SK-N-MC (cell line): ENCODE results near the gene TRIM68.

Experiments used
- EZH2 ChIP-seq: fragments of 200-600 bp; sonication (generic); IDR thresholded peaks from one replicate; pipeline ENCODE4 v1.6.1; 2017; ENCODE audit warnings: antibody characterized with exemption
- FOXP2 ChIP-seq: optimal IDR thresholded peaks from 2 replicates; pipeline ENCODE3; 2011; ENCODE audit warnings: mild to moderate bottlenecking, moderate library complexity; ENCODE audit not compliant: insufficient read depth; ENCODE audit errors: extremely low read length, control extremely low read depth
- POLR2AphosphoS5 ChIP-seq: IDR thresholded peaks from 2 replicates; pipeline ENCODE4 v1.6.1; 2012; ENCODE audit warnings: mild to moderate bottlenecking, low read depth, low read length, borderline replicate concordance

DNA sequence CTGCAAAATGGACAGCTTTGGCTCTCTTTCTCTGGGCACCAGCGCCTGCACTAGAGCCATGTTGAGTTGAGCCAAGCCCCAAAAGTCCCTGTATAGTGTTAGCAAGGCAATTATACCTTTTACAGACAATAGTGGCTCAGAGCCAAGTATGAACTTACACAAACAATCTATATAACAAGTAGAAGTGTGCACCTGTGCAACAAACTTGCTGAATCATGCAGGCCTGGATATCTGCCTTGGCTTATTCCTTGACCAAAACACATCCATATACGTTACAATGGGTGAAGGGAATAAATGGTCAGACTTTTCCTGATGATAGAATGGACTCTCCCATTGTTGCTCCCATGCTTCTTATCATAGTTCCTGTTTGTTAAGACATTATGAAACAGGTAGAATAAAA, 30.3 kb downstream of the TRIM68 start:
- TF ChIP-seq EZH2 (no peak), POLR2AphosphoS5 (no peak), FOXP2 (no peak)
